ENCODE measurements around the gene TBX4.

TBX4 gene

GRCh38 chr17:61494325-61495160 lies 42.3 kb downstream of the TBX4 start:
- no peak for DNase-seq (ENCODE audit: extremely low spot score)
- POLR2A ChIA-PET, result no interaction called here
- CTCF ChIA-PET, result interaction anchor here (1.9 kb wide), 1 partner anchor 8 kb away, joined by 5 read pairs; no protein-coding TSS in a partner anchor
- no peak for TF ChIP-seq CTCF (IDR thresholded peaks at IDR 0.05; ENCODE audit: control extremely low read depth, extremely low read depth, low read depth, missing control alignments)

GRCh38 chr17:61495161-61495857 lies 43.1 kb downstream of the TBX4 start:
- CTCF ChIA-PET, result interaction anchor here (1.9 kb wide), 1 partner anchor 8 kb away, joined by 5 read pairs; no protein-coding TSS in a partner anchor
- POLR2A ChIA-PET, result no interaction called here
- DNase-seq (ENCODE audit: extremely low spot score), result no peak
- TF ChIP-seq CTCF (IDR thresholded peaks at IDR 0.05; ENCODE audit: control extremely low read depth, extremely low read depth, low read depth, missing control alignments), result no peak

GRCh38 chr17:61496174-61496956 lies 44.1 kb downstream of the TBX4 start:
- POLR2A ChIA-PET, result no interaction called here
- CTCF ChIA-PET, result interaction anchor here (1.0 to 1.9 kb wide), 3 partner anchors 9 to 20 kb away, joined by 3 to 5 read pairs (median 5); no protein-coding TSS in a partner anchor

GRCh38 chr17:61496957-61497653 lies 44.9 kb downstream of the TBX4 start:
- no peak for DNase-seq (ENCODE audit: extremely low spot score)
- ChIA-PET CTCF (interaction anchor here (1.0 to 1.5 kb wide), 3 partner anchors 12 to 21 kb away, joined by 3 to 5 read pairs (median 3); no protein-coding TSS in a partner anchor), POLR2A (no interaction called here)
- TF ChIP-seq CTCF (IDR thresholded peaks at IDR 0.05; ENCODE audit: control extremely low read depth, extremely low read depth, low read depth, missing control alignments), result no peak

More at GRCh38 chr17:61496174-61496956, 44.1 kb downstream of the TBX4 start:
- no peak for TF ChIP-seq CTCF (IDR thresholded peaks at IDR 0.05; ENCODE audit: control extremely low read depth, extremely low read depth, low read depth, missing control alignments)
- DNase-seq (ENCODE audit: extremely low spot score), result no peak

GRCh38 chr17:61498042-61498994 lies 46.1 kb downstream of the TBX4 start:
- TF ChIP-seq CTCF (IDR thresholded peaks at IDR 0.05; ENCODE audit: control extremely low read depth, extremely low read depth, low read depth, missing control alignments), result no peak
- no peak for DNase-seq (ENCODE audit: extremely low spot score)
- CTCF ChIA-PET, result interaction anchor here (1.1 to 1.5 kb wide), 3 partner anchors 20 to 86 kb away, joined by 3 to 4 read pairs (median 3); no protein-coding TSS in a partner anchor
- POLR2A ChIA-PET, result no interaction called here
